Panc1 (cell line): ENCODE measurements around the gene SYNE1. TPM values are rescaled to one million over a fixed set of nuclear protein-coding genes. Genes with fewer than 3 reads are reported as not detected.

ENCODE experiments used
- ATAC-seq: fragments of 200-7000 bp; cut with Tn5 transposase; 2 replicates; pipeline ENCODE4 v1.9.1; 2020; ENCODE audit warnings: mild to moderate bottlenecking, moderate library complexity
- BruUV-seq: library from RNA; stranded (reverse); fragments of 400-500 nt; replicated peaks from 2 replicates; lab custom pipeline; 2021; lab: Mats Ljungman, UMichigan
- CTCF ChIA-PET: fragments of 300-600 bp; sonication (Branson Sonifier 250); formaldehyde crosslinking; loops from one replicate; lab custom pipeline; 2022; ENCODE audit warnings: antibody characterized with exemption; lab: Charles Lee
- POLR2A ChIA-PET: fragments of 300-600 bp; sonication (Branson Sonifier 250); formaldehyde crosslinking; loops from one replicate; lab custom pipeline; 2022; ENCODE audit warnings: antibody characterized with exemption; lab: Charles Lee
- DNase-seq: peaks from one replicate; pipeline ENCODE4 v3.0.0-alpha.2; 2010; ENCODE audit warnings: low read depth, low spot score
- H3K27ac ChIP-seq: 2 replicates; pipeline ENCODE4 v1.5.1; 2011; ENCODE audit warnings: mild to moderate bottlenecking, low read length, inconsistent platforms
- H3K27me3 ChIP-seq: fragments of 200-500 bp; sonication (Bioruptor generic); 2 replicates; pipeline ENCODE4 v1.6.0; 2014; ENCODE audit warnings: low read length, inconsistent platforms; ENCODE audit not compliant: control insufficient read depth, insufficient read depth
- H3K36me3 ChIP-seq: fragments of 200-500 bp; sonication (Bioruptor generic); 2 replicates; pipeline ENCODE4 v1.5.1; 2014; ENCODE audit warnings: inconsistent platforms, mild to moderate bottlenecking, low read length, moderate library complexity; ENCODE audit not compliant: control insufficient read depth, insufficient read depth
- H3K4me1 ChIP-seq: 2 replicates; pipeline ENCODE4 v1.5.1; 2011; ENCODE audit warnings: inconsistent platforms, mild to moderate bottlenecking, low read length, moderate library complexity; ENCODE audit not compliant: control insufficient read depth, insufficient read depth
- H3K4me3 ChIP-seq, 2 experiments: 2 replicates each; pipeline ENCODE4 v1.5.1; 2011 to 2012; ENCODE audit warnings: low read depth in 2 of 2, low read length in 2 of 2, mild to moderate bottlenecking in 2 of 2, inconsistent platforms in 1 of 2, moderate library complexity in 1 of 2
- H3K9me3 ChIP-seq: fragments of 200-500 bp; sonication (Bioruptor generic); 2 replicates; pipeline ENCODE4 v1.5.1; 2014; ENCODE audit warnings: low read depth, mild to moderate bottlenecking, inconsistent platforms, low read length, moderate library complexity; ENCODE audit not compliant: control insufficient read depth, insufficient read depth
- CTCF ChIP-seq: fragments of 450-650 bp; IDR thresholded peaks from 2 replicates; pipeline ENCODE4 v1.5.1; 2017; ENCODE audit warnings: mild to moderate bottlenecking
- POLR2AphosphoS5 ChIP-seq: IDR thresholded peaks from 2 replicates; pipeline ENCODE4 v1.6.1; 2012; ENCODE audit warnings: mild to moderate bottlenecking, low read depth, low read length, moderate library complexity
- REST ChIP-seq, 2 experiments: IDR thresholded peaks; 2 replicates each; pipeline ENCODE4 v1.6.1; 2011 to 2012; ENCODE audit warnings: low read depth in 2 of 2, control low read depth in 1 of 2, low read length in 1 of 2, mild to moderate bottlenecking in 1 of 2, moderate library complexity in 1 of 2; ENCODE audit not compliant: insufficient read depth in 1 of 2
- SIN3A ChIP-seq: IDR thresholded peaks from 2 replicates; pipeline ENCODE4 v1.6.1; 2012; ENCODE audit warnings: low read depth, mild to moderate bottlenecking, low read length, moderate library complexity, borderline replicate concordance; ENCODE audit not compliant: insufficient read depth
- TCF7L2 ChIP-seq: IDR thresholded peaks from 2 replicates; pipeline ENCODE4 v1.6.1; 2011; ENCODE audit warnings: mild to moderate bottlenecking, low read depth, low read length, inconsistent platforms
- in situ Hi-C: cut with HindIII; loops from 2 replicates; pipeline ENCODE4 v1.10.0; 2016; ENCODE audit warnings: low sequenced_read_pairs, low pct_unique_long_range_greater_than_20kb
- intact Hi-C: fragments of 100-400 bp; cut with micrococcal nuclease; formaldehyde crosslinking; loops from one replicate; pipeline ENCODE4 v1.10.0; 2022; ENCODE audit not compliant: unreplicated experiment
- total RNA-seq: library from RNA; stranded (reverse); gene quantifications from one replicate; pipeline ENCODE4 v1.2.1, GENCODE V29; 2021; ENCODE audit not compliant: unreplicated experiment

Gene SYNE1
- total RNA-seq, 1 experiment from 2014 or later: 3.2 TPM

- no peaks in the 10 kb centered on the region; the same call in 1 of the 2 replicates for H3K4me1 ChIP-seq
- POLR2A ChIA-PET: no interaction called here
- no peak for TF ChIP-seq POLR2AphosphoS5
- DNase-seq (no peak), ATAC-seq (no peak)
- no peak overlapping the region for H3K27ac ChIP-seq
- H3K4me3 ChIP-seq: peak overlapping the region; percentile 3 to 22; a peak in 3 of 4 replicates
- no peaks in the 10 kb centered on the region for H3K36me3 ChIP-seq
- no TSS peak for BruUV-seq
- H3K9me3 ChIP-seq: no peaks in the 10 kb centered on the region
- intact Hi-C loops (no loop called here), in situ Hi-C loops (no loop called here)
- CTCF ChIA-PET: no interaction called here
- H3K27me3 ChIP-seq: no peaks in the 10 kb centered on the region
Measured at GRCh38 chr6:152471456-152472265, 165.5 kb downstream of the SYNE1 start.

GRCh38 chr6:152463164-152463563, 174.0 kb downstream of the SYNE1 start:
- intact Hi-C loops (no loop called here), in situ Hi-C loops (no loop called here)
- peak overlapping the region; percentile 32 to 53; a peak in 3 of 4 replicates for H3K4me3 ChIP-seq
- no peak overlapping the region for H3K27ac ChIP-seq
- ATAC-seq: no peak; the same call in 1 of the 2 replicates
- no peaks in the 10 kb centered on the region for H3K27me3 ChIP-seq
- no peak for DNase-seq
- TF ChIP-seq REST (IDR thresholded peaks at IDR 0.05; ENCODE audit: insufficient read depth in 1 of 2, low read depth in 2 of 2, low read length in 1 of 2) (no peak), SIN3A (no peak), CTCF (no peak), TCF7L2 (no peak), POLR2AphosphoS5 (no peak)
- no peaks in the 10 kb centered on the region for H3K4me1 ChIP-seq
- POLR2A ChIA-PET: no interaction called here
- CTCF ChIA-PET: no interaction called here
- H3K9me3 ChIP-seq: no peaks in the 10 kb centered on the region
- no peaks in the 10 kb centered on the region for H3K36me3 ChIP-seq
- no TSS peak for BruUV-seq

GRCh38 chr6:152462716-152463115, 174.4 kb downstream of the SYNE1 start:
- intact Hi-C loops: no loop called here
- no TSS peak for BruUV-seq
- H3K27me3 ChIP-seq: no peaks in the 10 kb centered on the region
- ATAC-seq: peak; percentile 58; the same call in 1 of the 2 replicates
- ChIA-PET CTCF (no interaction called here), POLR2A (no interaction called here)
- in situ Hi-C loops: no loop called here
- H3K4me3 ChIP-seq: peak overlapping the region; percentile 32 to 53
- H3K9me3 ChIP-seq: no peaks in the 10 kb centered on the region
- no peak for TF ChIP-seq SIN3A
- no peak for TF ChIP-seq CTCF
- TF ChIP-seq REST (IDR thresholded peaks at IDR 0.05; ENCODE audit: insufficient read depth in 1 of 2, low read depth in 2 of 2, low read length in 1 of 2): no peak
- no peak for TF ChIP-seq TCF7L2
- no peak for TF ChIP-seq POLR2AphosphoS5
- no peaks in the 10 kb centered on the region for H3K4me1 ChIP-seq
- no peak for DNase-seq
- H3K27ac ChIP-seq: no peak overlapping the region
- H3K36me3 ChIP-seq: no peaks in the 10 kb centered on the region
